Rectal smooth muscle tissue (tissue), 1 donor: ENCODE data around the gene DCN.

Experiments used
- H3K27ac ChIP-seq: one replicate; pipeline ENCODE4 v1.7.0; 2013; ENCODE audit warnings: low read depth, low read length, inconsistent platforms
- H3K27me3 ChIP-seq: one replicate; pipeline ENCODE4 v1.7.0; 2013; ENCODE audit warnings: low read length; ENCODE audit not compliant: control insufficient read depth, insufficient read depth
- H3K36me3 ChIP-seq: one replicate; pipeline ENCODE4 v1.7.0; 2013; ENCODE audit warnings: low read length; ENCODE audit not compliant: control insufficient read depth, insufficient read depth
- H3K4me1 ChIP-seq: one replicate; pipeline ENCODE4 v1.7.0; 2013; ENCODE audit warnings: low read length; ENCODE audit not compliant: control insufficient read depth, insufficient read depth
- H3K4me3 ChIP-seq: one replicate; pipeline ENCODE4 v1.7.0; 2013; ENCODE audit warnings: low read length
- H3K9ac ChIP-seq: one replicate; pipeline ENCODE4 v1.7.0; 2013; ENCODE audit warnings: low read length

DCN gene

DNA sequence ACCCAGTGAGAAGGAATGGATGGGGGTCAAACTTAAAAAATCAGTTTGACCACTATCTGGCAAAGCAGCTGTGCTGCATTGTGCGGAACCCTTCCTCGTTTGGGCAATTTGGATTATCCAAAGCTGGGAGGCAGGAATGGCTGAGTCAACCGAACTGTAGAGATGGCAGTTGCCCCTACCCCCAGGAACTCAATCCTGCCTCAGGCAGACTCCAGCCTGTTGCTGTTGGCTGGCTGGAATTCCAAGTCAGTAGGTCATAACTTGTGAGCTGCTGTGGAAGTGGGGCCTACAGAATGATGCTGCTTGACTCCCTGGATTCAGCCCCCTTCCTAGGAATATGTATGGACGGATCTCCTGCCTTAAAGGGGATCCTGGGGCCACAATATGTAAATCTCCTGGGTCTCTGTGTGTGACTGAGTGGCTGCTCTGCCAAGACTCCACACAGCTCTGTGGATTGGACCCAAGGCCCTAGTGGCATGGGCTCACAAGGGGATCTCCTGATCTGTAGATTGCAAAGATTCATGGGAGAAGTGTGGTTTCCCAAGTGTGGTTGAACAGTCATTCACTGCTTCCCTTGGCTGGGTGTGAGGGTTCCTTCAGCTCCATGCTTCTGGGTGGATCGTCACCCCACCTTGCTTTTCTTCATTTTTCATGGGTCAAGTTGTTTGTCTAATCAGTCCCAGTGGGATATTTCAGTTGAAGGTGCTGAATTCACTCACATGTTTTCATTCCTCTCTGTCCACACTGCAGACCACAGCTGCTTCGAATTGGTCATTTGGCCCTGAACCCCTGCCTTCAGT is 90.5 kb downstream of the DCN start:
- Histone ChIP-seq H3K4me3 (no peak overlapping the region), H3K9ac (no peak overlapping the region), H3K27me3 (no peaks in the 10 kb centered on the region), H3K4me1 (no peaks in the 10 kb centered on the region), H3K36me3 (no peaks in the 10 kb centered on the region), H3K27ac (no peak overlapping the region)
